Measurements from ENCODE around the gene TTC3. TPM values are rescaled to one million over a fixed set of nuclear protein-coding genes. Genes with fewer than 3 reads are reported as not detected.

Gene TTC3
- total and polyA plus RNA-seq, 10 of the 15 experiments (the other 5 are each of a cell fraction or from before 2014, with no cell fraction given), result 23.1 to 94.9 (median 72.7) TPM

DNA sequence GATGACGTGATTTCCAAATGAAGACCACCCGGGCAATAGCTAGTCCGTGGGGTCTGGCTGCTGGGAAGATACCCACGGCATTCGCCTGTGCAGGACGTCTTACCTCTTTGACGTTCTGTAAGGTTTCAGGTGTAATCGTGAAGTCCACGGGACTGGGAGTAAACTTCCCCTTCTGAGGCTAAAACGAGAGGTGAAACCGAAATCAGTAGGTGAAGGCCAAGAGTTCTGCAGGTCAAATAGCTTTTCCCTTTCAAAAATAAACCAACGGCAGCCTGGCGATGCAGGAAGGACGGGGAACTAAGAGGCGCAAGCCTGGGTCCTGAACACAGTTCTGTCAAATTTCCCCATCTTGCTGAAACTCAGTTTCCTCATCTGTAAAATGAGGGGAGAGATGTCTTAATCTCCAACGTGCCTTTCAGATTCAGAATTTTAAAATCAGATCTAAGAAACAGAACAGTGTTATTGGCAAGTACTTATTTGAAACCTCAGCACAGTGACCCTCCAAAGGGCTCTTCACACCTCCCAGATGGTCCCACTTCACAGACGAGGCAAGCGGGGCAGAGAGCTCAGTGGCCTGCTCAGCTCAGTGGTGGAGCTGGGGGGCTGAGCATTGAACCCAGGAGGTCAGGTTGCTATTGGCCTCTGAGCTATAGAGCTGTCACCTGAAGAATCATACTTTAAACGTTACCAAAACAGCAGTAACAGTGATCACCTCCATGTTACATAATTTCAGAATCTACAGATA is 159.4 kb downstream of the TTC3 start:
- POLR2A ChIA-PET, result interaction anchor here (0.7 to 2.5 kb wide), 5 partner anchors 14 to 35 kb away, joined by 3 to 12 read pairs (median 3); no protein-coding TSS in a partner anchor
- H3K79me2 ChIP-seq (ENCODE audit: control insufficient read depth, insufficient read depth, low read length), result no peaks in the 10 kb centered on the region; the same call in 1 of the 2 replicates
- H3K9ac ChIP-seq (ENCODE audit: control insufficient read depth, insufficient read depth, low read length), result peak overlapping the region; percentile 39; the same call in 1 of the 2 replicates
- RAD21 ChIA-PET (ENCODE audit: unreplicated experiment), result interaction anchor here (1.0 to 1.6 kb wide), 5 partner anchors 24 to 66 kb away, joined by 3 to 8 read pairs (median 5); no protein-coding TSS in a partner anchor
- DNase-seq (ENCODE audit: low read depth, low spot score), result no peak
- peaks cover 19 to 26% of the 10 kb centered on the region in 2 experiments; a peak in 3 of 4 replicates for H3K36me3 ChIP-seq (ENCODE audit: control insufficient read depth in 2 of 2, insufficient read depth in 2 of 2, low read length in 1 of 2)
- SMC1A ChIA-PET (ENCODE audit: uncharacterized antibody, unreplicated experiment), result interaction anchor here (0.6 to 4.6 kb wide), 10 partner anchors 9 to 133 kb away, joined by 3 to 34 read pairs (median 4); no protein-coding TSS in a partner anchor
- intact Hi-C loops (cut with micrococcal nuclease; ENCODE audit: unreplicated experiment), result no loop called here
- H3K9me3 ChIP-seq (replicated peaks; ENCODE audit: control insufficient read depth, insufficient read depth, low read length), result no peaks in the 10 kb centered on the region
- H3K4me2 ChIP-seq (ENCODE audit: control insufficient read depth, insufficient read depth), result peak overlapping the region; percentile 83
- in situ Hi-C loops (cut with MboI), result no loop called here
- 15% methylated on average over 19 of the region's 19 CpGs for WGBS (ENCODE audit: insufficient coverage, insufficient replicate concordance, low lambda C conversion rate, missing lambda C conversion rate)
- H3K27ac ChIP-seq (ENCODE audit: control insufficient read depth, insufficient read depth), result peak overlapping the region; percentile 87
- peak; percentile 87 for FAIRE-seq
- BruUV-seq (replicated peaks), result no TSS peak
- H3K4me3 ChIP-seq, result peak overlapping the region; percentile 39; the same call in 1 of the 2 replicates
- CTCF ChIA-PET, result interaction anchor here (1.0 to 1.7 kb wide), 9 partner anchors 12 to 332 kb away, joined by 3 to 5 read pairs (median 4); no protein-coding TSS in a partner anchor
- H2AFZ ChIP-seq (ENCODE audit: control insufficient read depth, low read depth, low read length), result peak overlapping the region; percentile 33; the same call in 1 of the 2 replicates
- peak; percentile 96 for ATAC-seq
- no peaks in the 10 kb centered on the region for H4K20me1 ChIP-seq (ENCODE audit: control insufficient read depth, insufficient read depth)
- H3K4me1 ChIP-seq (ENCODE audit: control insufficient read depth, insufficient read depth, low read length), result peaks cover 19% of the 10 kb centered on the region
- H3K27me3 ChIP-seq (replicated peaks in 1 of 2; ENCODE audit: control insufficient read depth in 2 of 2, insufficient read depth in 2 of 2, low read length in 1 of 2), result no peaks in the 10 kb centered on the region
- no peak for TF ChIP-seq ZNF384 (IDR thresholded peaks at IDR 0.05; ENCODE audit: borderline replicate concordance, low read depth, low read length)
- TF ChIP-seq TCF3 (IDR thresholded peaks at IDR 0.05; ENCODE audit: borderline replicate concordance, insufficient read depth, low read depth, low read length), result no peak
- no peak for TF ChIP-seq NFXL1 (IDR thresholded peaks at IDR 0.05; ENCODE audit: borderline replicate concordance)
- TF ChIP-seq, protein P1, sequence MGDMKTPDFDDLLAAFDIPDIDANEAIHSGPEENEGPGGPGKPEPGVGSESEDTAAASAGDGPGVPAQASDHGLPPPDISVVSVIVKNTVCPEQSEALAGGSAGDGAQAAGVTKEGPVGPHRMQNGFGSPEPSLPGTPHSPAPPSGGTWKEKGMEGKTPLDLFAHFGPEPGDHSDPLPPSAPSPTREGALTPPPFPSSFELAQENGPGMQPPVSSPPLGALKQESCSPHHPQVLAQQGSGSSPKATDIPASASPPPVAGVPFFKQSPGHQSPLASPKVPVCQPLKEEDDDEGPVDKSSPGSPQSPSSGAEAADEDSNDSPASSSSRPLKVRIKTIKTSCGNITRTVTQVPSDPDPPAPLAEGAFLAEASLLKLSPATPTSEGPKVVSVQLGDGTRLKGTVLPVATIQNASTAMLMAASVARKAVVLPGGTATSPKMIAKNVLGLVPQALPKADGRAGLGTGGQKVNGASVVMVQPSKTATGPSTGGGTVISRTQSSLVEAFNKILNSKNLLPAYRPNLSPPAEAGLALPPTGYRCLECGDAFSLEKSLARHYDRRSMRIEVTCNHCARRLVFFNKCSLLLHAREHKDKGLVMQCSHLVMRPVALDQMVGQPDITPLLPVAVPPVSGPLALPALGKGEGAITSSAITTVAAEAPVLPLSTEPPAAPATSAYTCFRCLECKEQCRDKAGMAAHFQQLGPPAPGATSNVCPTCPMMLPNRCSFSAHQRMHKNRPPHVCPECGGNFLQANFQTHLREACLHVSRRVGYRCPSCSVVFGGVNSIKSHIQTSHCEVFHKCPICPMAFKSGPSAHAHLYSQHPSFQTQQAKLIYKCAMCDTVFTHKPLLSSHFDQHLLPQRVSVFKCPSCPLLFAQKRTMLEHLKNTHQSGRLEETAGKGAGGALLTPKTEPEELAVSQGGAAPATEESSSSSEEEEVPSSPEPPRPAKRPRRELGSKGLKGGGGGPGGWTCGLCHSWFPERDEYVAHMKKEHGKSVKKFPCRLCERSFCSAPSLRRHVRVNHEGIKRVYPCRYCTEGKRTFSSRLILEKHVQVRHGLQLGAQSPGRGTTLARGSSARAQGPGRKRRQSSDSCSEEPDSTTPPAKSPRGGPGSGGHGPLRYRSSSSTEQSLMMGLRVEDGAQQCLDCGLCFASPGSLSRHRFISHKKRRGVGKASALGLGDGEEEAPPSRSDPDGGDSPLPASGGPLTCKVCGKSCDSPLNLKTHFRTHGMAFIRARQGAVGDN (IDR thresholded peaks at IDR 0.05), result no peak
- TF ChIP-seq PAX8 (IDR thresholded peaks at IDR 0.05), result no peak
- no peak for TF ChIP-seq BMI1 (IDR thresholded peaks at IDR 0.05; ENCODE audit: borderline replicate concordance)
- no peak; the same call in 1 of the 2 replicates for TF ChIP-seq RUNX3 (IDR thresholded peaks at IDR 0.05; ENCODE audit: low read length)
- no peak for TF ChIP-seq ESRRA (IDR thresholded peaks at IDR 0.05; ENCODE audit: low read length)
- TF ChIP-seq, protein P2, sequence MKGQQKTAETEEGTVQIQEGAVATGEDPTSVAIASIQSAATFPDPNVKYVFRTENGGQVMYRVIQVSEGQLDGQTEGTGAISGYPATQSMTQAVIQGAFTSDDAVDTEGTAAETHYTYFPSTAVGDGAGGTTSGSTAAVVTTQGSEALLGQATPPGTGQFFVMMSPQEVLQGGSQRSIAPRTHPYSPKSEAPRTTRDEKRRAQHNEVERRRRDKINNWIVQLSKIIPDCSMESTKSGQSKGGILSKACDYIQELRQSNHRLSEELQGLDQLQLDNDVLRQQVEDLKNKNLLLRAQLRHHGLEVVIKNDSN (IDR thresholded peaks at IDR 0.05; ENCODE audit: borderline replicate concordance, extremely low read length, insufficient read depth, low read depth, low read length), result no peak
- TF ChIP-seq, protein P3, sequence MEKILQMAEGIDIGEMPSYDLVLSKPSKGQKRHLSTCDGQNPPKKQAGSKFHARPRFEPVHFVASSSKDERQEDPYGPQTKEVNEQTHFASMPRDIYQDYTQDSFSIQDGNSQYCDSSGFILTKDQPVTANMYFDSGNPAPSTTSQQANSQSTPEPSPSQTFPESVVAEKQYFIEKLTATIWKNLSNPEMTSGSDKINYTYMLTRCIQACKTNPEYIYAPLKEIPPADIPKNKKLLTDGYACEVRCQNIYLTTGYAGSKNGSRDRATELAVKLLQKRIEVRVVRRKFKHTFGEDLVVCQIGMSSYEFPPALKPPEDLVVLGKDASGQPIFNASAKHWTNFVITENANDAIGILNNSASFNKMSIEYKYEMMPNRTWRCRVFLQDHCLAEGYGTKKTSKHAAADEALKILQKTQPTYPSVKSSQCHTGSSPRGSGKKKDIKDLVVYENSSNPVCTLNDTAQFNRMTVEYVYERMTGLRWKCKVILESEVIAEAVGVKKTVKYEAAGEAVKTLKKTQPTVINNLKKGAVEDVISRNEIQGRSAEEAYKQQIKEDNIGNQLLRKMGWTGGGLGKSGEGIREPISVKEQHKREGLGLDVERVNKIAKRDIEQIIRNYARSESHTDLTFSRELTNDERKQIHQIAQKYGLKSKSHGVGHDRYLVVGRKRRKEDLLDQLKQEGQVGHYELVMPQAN (conservative IDR thresholded peaks at IDR 0.05), result no peak
- TF ChIP-seq ZSCAN29 (IDR thresholded peaks at IDR 0.05), result no peak
- TF ChIP-seq KLF5 (IDR thresholded peaks at IDR 0.05; ENCODE audit: partially characterized antibody), result no peak
- TF ChIP-seq, protein P4, sequence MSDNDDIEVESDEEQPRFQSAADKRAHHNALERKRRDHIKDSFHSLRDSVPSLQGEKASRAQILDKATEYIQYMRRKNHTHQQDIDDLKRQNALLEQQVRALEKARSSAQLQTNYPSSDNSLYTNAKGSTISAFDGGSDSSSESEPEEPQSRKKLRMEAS (IDR thresholded peaks at IDR 0.05; ENCODE audit: low read depth, low read length), result no peak
- TF ChIP-seq, protein P5, sequence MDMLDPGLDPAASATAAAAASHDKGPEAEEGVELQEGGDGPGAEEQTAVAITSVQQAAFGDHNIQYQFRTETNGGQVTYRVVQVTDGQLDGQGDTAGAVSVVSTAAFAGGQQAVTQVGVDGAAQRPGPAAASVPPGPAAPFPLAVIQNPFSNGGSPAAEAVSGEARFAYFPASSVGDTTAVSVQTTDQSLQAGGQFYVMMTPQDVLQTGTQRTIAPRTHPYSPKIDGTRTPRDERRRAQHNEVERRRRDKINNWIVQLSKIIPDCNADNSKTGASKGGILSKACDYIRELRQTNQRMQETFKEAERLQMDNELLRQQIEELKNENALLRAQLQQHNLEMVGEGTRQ (IDR thresholded peaks at IDR 0.05; ENCODE audit: borderline replicate concordance, low read depth, low read length), result no peak

Measured in GM12878 (cell line).